GM18505 (cell line): ENCODE results near the gene PACC1.

Experiments used
- ATAC-seq: cut with Tn5 transposase; IDR thresholded peaks from one replicate; pipeline ENCODE4 v1.9.1; 2021; ENCODE audit not compliant: unreplicated experiment
- POLR2A ChIP-seq: IDR thresholded peaks from 4 replicates; pipeline ENCODE4 v1.6.1; 2011; ENCODE audit warnings: borderline replicate concordance; ENCODE audit not compliant: insufficient read depth, insufficient read length; ENCODE audit errors: extremely low read depth

The PACC1 gene

DNA sequence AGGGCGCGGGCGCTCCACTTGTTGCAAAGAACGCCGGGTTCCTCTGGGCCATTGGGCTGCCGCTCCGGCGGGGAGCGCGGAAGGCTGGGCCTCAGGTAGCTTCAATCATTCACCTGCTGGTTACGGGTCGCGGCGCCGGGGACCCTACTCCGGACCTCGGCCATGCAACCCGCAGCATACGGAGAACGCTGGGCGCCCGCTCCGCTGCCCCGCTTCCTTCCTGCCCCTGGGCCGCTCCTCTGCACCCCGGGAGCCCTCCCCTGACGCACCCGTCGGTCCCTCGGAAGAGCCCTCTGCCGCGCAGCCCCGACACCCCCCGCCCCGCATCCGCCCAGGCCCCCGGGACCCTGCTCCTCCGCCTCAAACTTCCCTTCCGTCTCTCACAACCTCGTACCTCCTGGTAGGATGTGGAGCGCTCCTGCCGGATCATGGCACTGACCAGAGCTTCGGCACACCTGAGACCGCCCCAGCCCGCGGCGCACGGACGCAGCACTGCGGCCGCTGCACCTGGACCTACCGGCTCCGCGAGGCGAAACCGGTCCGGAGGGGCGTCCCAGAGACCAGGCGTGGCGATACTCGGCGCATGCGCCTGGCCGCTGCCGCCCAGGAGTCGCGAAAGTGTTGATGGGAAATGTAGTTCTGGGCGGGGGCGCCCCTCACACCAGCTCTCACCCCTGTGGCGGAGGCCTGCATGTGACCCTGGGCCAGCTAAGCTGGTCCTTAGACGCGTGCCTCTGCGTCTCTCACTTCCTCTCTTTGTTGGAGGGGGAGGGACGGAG, at the start of gene PACC1:
Gene PACC1, minus strand, starts transcription at position 559 of the 779 bp plus-strand sequence. Its CDS starts 129 bp downstream, at position 430.
- peak; percentile 92 for TF ChIP-seq POLR2A
- peak; percentile 95 for ATAC-seq

DNA sequence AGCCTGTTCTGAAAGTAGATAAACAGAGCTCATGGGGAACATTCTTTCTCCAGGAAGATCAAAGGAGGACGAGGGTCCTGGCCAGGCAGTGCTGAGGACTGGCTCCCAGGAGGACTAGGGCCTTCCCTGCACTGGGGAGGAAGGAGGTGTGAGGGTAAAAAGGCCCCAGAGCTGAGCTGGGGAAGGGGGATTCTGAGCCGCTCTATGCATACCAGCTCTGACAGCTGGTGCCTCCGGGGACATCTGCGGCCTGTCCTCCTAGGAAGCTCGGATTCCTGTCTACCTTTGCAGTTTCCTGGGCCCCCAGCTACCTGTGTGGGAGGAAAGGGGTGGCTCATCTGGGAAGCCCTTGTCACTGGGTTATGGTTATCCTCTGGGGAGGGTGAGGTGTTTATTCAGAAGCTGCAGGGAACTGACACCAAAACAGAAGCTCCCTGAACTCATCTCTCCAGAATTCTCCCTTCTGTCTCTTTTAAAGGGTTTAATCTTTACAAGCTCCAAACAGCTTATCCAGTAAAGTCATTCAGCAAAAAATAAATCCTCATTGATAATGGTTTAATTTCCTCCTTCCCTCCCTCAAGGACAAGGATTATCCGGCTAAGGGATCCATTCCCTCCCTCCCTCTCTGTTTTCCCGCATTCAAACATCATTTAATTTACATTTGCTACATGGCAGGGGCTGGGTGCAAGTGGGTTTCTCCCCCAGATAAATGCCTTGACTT, 49.0 kb upstream of the PACC1 start:
- ATAC-seq: no peak
- no peak for TF ChIP-seq POLR2A

DNA sequence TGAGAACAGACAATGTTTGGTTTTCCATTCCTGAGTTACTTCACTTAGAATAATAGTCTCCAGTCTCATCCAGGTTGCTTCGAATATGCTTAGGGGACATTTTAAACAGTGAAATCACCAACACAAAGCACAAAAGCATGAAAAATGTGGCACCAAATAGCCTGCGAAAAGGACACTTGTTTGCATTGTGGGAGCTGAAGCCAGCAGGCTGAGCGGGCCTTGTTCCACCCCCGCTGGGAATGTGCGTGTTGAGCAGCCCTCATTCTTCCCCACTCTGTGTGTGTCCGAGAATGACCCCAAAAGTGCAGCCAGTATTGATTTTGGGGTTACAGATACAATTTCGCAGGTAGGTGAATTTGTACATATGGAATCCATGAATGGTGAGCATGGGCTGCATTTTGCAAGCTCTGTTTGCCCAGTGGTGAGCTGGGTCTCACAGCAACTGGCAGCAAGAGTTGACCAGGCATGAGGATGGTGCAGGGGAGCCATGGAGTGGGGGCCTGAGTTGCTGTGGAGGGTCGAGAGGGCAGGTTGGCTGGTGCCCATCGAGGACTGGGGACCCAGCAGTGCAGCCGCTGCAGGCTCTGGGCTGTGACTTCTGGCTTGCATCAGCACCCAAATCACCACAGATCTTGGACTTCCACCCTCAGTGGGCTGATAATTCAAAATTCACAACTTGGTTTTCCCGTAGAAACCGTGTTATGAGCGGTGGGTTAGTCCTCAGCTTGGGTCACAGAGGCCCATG, 47.4 kb upstream of the PACC1 start:
- no peak for TF ChIP-seq POLR2A
- no peak for ATAC-seq

GRCh38 chr1:212460376-212460775, 45.7 kb upstream of the PACC1 start:
- no peak for ATAC-seq
- TF ChIP-seq POLR2A: no peak

- no peak for ATAC-seq
- no peak for TF ChIP-seq POLR2A
These were observed 45.0 kb upstream of the PACC1 start for GRCh38 chr1:212459656-212460055.

GRCh38 chr1:212458817-212459216, 44.1 kb upstream of the PACC1 start:
- ATAC-seq: no peak
- no peak for TF ChIP-seq POLR2A

- ATAC-seq: no peak
- no peak for TF ChIP-seq POLR2A
These were observed 43.2 kb upstream of the PACC1 start for GRCh38 chr1:212457740-212458338.

DNA sequence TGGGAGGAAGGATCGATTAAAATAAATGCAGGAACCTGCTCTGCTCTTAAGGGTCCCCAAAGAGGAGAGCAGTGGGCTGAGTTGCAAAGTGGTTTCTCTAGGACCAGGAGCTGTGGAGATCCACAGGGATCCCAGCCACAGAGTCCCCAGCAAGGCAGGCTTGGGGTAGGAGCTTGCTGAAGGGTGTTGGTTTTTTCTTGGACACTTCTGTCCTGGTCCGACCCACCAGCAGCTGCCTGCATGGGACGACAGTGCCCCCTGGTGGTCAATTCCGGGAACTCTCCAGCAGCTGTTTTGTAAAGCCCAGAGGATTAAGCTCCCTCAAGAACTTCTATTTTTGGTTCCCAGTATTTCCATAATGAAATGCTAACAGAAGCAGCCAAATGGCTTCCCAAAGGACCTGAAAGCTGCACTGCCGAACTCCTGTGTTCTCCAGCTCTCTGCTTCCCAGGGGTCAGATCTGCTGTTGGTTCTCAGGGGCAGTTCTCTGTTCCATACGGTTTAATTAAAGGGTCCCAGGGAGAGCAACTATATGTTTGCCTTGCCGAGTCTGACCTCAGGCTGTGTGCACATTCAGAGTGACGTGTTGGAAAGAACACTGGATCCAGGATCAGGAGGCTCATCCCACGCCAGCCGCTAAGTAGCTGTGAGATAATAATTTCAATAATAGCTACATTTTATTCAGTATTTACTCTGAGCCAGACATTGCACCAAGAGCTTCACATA, 41.3 kb upstream of the PACC1 start:
- no peak for TF ChIP-seq POLR2A
- ATAC-seq: no peak

DNA sequence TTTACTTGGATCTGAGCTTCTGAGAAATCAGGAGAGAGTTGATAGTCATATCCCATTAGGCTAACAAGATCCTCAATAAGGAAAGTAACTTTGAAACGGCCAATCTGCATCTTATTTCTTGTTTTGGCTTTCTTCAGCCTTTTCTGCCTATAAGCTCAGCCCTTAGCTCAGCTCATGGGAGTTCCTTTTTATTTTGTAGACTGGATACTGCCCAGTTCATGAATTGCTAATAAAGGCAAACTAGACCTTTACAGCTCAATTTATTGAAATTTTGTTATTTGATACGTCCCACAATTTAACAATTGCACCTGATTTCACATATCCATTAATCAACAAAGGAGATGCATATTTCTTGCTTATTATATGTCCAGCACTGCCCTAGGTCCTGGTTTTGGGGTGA, 40.7 kb upstream of the PACC1 start:
- no peak for TF ChIP-seq POLR2A
- no peak for ATAC-seq

DNA sequence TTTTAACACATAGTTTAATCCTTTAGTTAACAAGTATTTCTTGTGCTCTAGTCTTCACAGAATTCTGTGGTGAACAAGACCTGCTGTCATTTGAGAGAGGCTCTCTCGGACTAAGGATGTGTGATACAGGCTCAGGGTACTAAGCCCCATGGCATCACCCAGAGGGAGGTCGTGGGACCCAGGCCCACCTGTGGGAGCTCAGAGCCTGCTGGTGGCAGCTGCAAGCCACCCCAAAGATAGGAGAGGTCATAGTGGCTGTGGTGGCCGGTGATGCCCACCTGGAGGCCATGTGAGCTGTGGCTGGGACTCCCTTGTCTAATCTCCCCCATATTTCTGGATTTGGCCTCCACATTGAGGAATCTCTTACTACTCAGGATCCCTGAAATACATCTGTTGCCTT, 40.1 kb upstream of the PACC1 start:
- no peak for TF ChIP-seq POLR2A
- no peak for ATAC-seq

GRCh38 chr1:212453156-212453857, 38.6 kb upstream of the PACC1 start:
- no peak for TF ChIP-seq POLR2A
- no peak for ATAC-seq
